HG03457 (cell line): ENCODE measurements around the gene CDC6.

Experiments used
- ATAC-seq: cut with Tn5 transposase; IDR thresholded peaks from one replicate; pipeline ENCODE4 v1.9.1; 2021; ENCODE audit warnings: moderate number of reproducible peaks; ENCODE audit not compliant: unreplicated experiment

Gene CDC6

GRCh38 chr17:40350689-40351358 lies 63.1 kb downstream of the CDC6 start:
- ATAC-seq = no peak

GRCh38 chr17:40351359-40352236 lies 63.9 kb downstream of the CDC6 start:
- ATAC-seq = no peak

DNA sequence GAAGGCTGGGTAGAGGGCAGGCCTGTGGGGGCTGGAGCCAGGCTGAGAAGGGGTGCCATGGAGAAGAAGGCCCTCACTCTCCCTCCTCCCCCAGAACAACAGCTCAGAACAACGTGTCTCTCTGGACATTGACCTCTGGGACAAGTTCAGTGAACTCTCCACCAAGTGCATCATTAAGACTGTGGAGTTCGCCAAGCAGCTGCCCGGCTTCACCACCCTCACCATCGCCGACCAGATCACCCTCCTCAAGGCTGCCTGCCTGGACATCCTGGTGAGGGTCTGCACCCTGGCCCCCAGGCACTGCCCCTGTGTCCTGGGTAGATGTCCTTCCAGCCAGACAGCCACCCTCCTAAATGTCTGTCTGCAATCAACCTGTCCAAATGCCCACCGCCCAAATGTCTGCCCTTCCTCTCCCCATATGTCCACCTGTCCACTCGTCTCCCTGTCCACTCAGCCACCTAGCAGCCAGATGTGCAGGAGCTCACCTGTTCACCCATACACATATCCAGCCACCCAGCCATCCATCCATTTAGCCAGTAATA lies 64.6 kb downstream of the CDC6 start:
- ATAC-seq = no peak

DNA sequence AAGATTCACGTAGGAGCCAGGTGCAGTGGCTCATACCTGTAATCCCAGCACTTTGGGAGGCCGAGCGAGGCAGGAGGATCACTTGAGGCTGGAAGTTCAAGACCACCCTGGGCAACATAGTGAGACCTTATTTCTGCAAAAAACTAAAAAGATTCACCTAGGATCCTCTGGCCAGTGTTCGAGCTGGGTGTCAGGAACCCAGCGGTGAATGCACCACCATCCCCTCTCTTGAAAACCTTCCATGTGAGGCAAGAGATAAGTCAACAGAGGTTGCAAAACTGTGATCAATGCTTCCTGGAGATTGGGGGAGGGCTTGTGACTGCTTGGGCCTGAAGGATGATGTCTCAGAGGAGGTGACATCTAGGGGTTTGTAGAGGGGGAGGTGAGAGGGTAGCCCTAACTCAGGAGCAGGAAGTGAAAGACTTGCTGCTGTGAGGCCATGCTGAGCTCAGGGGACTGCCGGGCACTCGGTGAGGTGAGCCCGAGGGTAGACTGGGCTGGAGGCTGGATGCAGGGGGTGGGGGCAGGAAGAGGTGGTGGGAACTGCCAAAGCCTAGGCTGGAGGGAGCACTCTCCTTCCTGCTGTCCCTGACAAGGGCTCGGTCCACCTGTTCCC lies 65.2 kb downstream of the CDC6 start:
- ATAC-seq = no peak
